Measurements from ENCODE around the gene LKAAEAR1. TPM values are rescaled to one million over a fixed set of nuclear protein-coding genes. Genes with fewer than 3 reads are reported as not detected.
A peak's percentile ranks its signal among the peaks of the same experiment; 100 is the strongest.

LKAAEAR1 gene
- total and polyA plus RNA-seq, 9 of the 15 experiments (the other 6 are each of a cell fraction or from before 2014, with no cell fraction given), result not detected

DNA sequence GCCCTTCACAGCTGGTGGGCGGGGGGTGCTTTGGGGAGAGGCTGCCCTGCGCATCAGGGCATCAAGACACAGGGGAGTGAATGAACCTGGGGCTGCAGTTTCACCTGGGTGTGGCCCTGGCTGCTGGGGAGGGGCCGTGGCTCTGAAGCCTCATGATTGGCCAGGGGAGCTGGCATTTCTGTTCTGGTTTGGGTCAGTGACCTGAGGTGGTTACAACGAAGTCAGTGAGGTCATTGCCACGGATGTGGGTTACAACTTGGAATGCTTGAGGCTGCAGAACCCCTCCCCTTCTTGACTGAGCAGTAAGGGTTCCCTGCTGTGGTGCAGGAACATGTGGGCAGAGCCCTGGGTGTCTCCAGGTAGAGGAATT is 18.2 kb downstream of the LKAAEAR1 start (continued):
- TF ChIP-seq JUN (IDR thresholded peaks at IDR 0.05; ENCODE audit: borderline replicate concordance, low read depth, low read length), result 0 out of 2 replicates have a peak, but pooled peaks have one; percentile 19
- TF ChIP-seq JUN (CRISPR knock-in tag; IDR thresholded peaks at IDR 0.05; ENCODE audit: borderline replicate concordance), result no peak
- TF ChIP-seq SMARCA5 (IDR thresholded peaks at IDR 0.05), result no peak
- peak; percentile 30; the same call in 1 of the 2 replicates for TF ChIP-seq CTBP1 (IDR thresholded peaks at IDR 0.05; ENCODE audit: borderline replicate concordance)
- peak; percentile 80 for TF ChIP-seq ATF7 (IDR thresholded peaks at IDR 0.05)
- TF ChIP-seq MTA1 (IDR thresholded peaks at IDR 0.05; ENCODE audit: borderline replicate concordance), result no peak

DNA sequence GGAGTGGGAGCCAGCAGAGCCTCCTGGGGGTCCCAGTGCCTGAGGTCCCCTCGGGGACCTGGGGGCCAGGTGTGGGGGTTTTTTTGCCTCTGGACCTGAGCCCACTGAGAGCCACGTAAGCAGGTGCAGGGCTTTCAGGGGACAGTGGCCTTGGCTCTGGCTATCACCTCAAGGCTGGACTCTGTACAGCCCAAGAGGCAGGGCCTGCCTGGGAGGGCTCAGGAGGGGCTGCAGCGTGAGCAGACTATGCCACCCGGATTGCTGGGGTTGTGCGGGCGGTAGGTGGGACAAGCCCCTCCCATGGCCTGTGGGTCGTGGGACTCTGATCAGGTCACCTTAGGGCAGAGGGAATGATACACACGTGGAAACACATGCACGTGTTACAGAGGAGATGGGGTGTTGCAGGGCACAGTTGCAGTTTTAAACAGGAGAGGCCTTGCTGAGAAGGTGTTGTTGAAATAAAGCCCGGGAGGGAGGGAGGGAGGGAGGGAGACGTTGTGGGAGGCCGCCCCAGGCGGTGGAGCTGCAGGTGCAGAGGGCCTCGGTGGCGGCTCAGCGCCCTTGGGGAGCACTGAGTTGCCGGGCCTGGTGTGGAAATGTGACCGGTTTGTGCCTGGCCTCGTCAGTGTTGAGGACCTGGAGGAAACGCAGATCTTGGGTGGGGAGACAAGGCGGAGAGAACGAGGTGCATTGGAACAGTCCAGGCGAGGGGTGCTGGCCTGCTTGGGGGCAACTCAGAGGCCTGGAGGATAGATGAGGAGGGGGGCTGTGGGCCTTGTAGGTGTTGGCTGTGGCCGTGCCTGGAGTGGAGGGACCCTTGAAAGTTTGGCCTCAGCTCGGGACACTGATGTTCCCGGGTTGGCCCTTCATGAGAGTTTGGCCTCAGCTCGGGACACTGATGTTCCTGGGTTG is 18.9 kb downstream of the LKAAEAR1 start:
- Histone ChIP-seq H3K9ac (ENCODE audit: insufficient read depth in 1 of 2, low read depth in 2 of 2, low read length in 2 of 2) (peak overlapping the region in 1 of 2 experiments; percentile 28; a peak in 2 of 4 replicates), H3K79me2 (ENCODE audit: control insufficient read depth, insufficient read depth, low read length) (peaks cover 4% of the 10 kb centered on the region; the same call in 2 of the 3 replicates), H3K27me3 (ENCODE audit: control insufficient read depth in 2 of 2, insufficient read depth in 2 of 2, low read length in 2 of 2) (no peaks in the 10 kb centered on the region), H3K4me3 (no peak overlapping the region), H3K9me1 (ENCODE audit: control insufficient read depth, insufficient read depth, low read length) (peaks cover 3% of the 10 kb centered on the region), H2AFZ (ENCODE audit: low read depth, low read length) (no peak overlapping the region), H3K27ac (ENCODE audit: extremely low read depth, low read depth, low read length) (no peak overlapping the region), H3K9me3 (replicated peaks; ENCODE audit: control insufficient read depth, insufficient read depth, low read depth, low read length) (no peaks in the 10 kb centered on the region), H3K36me3 (ENCODE audit: control insufficient read depth, insufficient read depth, low read length) (no peaks in the 10 kb centered on the region), H4K20me1 (replicated peaks; ENCODE audit: control insufficient read depth, insufficient read depth, low read length) (no peaks in the 10 kb centered on the region), H3K4me2 (ENCODE audit: insufficient read depth, low read length) (no peak overlapping the region), H3K4me1 (replicated peaks in 1 of 2; ENCODE audit: control insufficient read depth in 2 of 2, insufficient read depth in 2 of 2, low read length in 2 of 2) (peaks cover 34 to 81% of the 10 kb centered on the region in 2 experiments)
- DNase-seq (ENCODE audit: extremely low read depth in 1 of 4, low spot score in 3 of 4) (no peak), FAIRE-seq (no peak), ATAC-seq (no peak)
- ChIA-PET CTCF (ENCODE audit: low intra/inter-chr PET ratio) (no interaction called here), POLR2A (interaction anchor here (0.6 to 1.4 kb wide), 5 partner anchors 11 to 526 kb away, joined by 3 read pairs; no protein-coding TSS in a partner anchor)
- intact Hi-C loops (cut with micrococcal nuclease) (no loop called here), in situ Hi-C loops (cut with MboI) (no loop called here)
- BruUV-seq (replicated peaks), result no TSS peak
- 50% methylated on average over 17 of the region's 27 CpGs for WGBS (ENCODE audit: insufficient coverage, low coverage, missing lambda C conversion rate)
- no peak for TF ChIP-seq SIRT6 (IDR thresholded peaks at IDR 0.05; ENCODE audit: low read depth, low read length)
- peak; percentile 45; the same call in 1 of the 2 replicates for TF ChIP-seq POLR2G (IDR thresholded peaks at IDR 0.05; ENCODE audit: low read depth, low read length)
- no peak for TF ChIP-seq ZNF407 (IDR thresholded peaks at IDR 0.05; ENCODE audit: low read depth)
- no peak for TF ChIP-seq ZBTB1 (CRISPR knock-in tag; IDR thresholded peaks at IDR 0.05; ENCODE audit: borderline replicate concordance, low read depth)
- no peak for TF ChIP-seq HMGN3 (IDR thresholded peaks at IDR 0.05; ENCODE audit: borderline replicate concordance, extremely low read depth, insufficient read length, low read depth, low read length)
- peak; percentile 28; the same call in 1 of the 2 replicates for TF ChIP-seq MAX (CRISPR knock-in tag; IDR thresholded peaks at IDR 0.05)

Data from K562 (cell line).